Kidney epithelial cell (primary cell): ENCODE results near the gene FAM107B. TPM values are rescaled to one million over a fixed set of nuclear protein-coding genes. Genes with fewer than 3 reads are reported as not detected.

Experiments
- DNase-seq: peaks from one replicate; pipeline ENCODE4 v3.0.0-alpha.2; 2010; ENCODE audit warnings: low read depth
- H3K27me3 ChIP-seq: 2 replicates; pipeline ENCODE4 v1.6.0; 2011; ENCODE audit warnings: low read length; ENCODE audit not compliant: control insufficient read depth, insufficient read depth
- H3K36me3 ChIP-seq: 2 replicates; pipeline ENCODE4 v1.5.1; 2011; ENCODE audit warnings: low read length; ENCODE audit not compliant: control insufficient read depth, insufficient read depth
- H3K4me3 ChIP-seq: 2 replicates; pipeline ENCODE4 v1.5.1; 2011; ENCODE audit warnings: low read depth, mild to moderate bottlenecking, control low read depth, low read length
- total RNA-seq: library from RNA; depleted of rRNA; stranded (reverse); fragments of >200 nt; gene quantifications from 2 replicates; pipeline ENCODE4 v1.2.3, GENCODE V29; 2015
- TF ChIP-seq, protein P1 (sequence below): IDR thresholded peaks from 2 replicates; pipeline ENCODE4 v1.5.1; 2011; ENCODE audit warnings: mild to moderate bottlenecking, moderate library complexity, low read length, control low read depth, inconsistent platforms; ENCODE audit not compliant: insufficient read depth, poor library complexity, severe bottlenecking

The FAM107B gene
- total RNA-seq, 1 donor from 2014 or later, result 33.5 TPM

GRCh38 chr10:14751014-14751896 is 23.4 kb downstream of the FAM107B start:
- TF ChIP-seq, protein P1, sequence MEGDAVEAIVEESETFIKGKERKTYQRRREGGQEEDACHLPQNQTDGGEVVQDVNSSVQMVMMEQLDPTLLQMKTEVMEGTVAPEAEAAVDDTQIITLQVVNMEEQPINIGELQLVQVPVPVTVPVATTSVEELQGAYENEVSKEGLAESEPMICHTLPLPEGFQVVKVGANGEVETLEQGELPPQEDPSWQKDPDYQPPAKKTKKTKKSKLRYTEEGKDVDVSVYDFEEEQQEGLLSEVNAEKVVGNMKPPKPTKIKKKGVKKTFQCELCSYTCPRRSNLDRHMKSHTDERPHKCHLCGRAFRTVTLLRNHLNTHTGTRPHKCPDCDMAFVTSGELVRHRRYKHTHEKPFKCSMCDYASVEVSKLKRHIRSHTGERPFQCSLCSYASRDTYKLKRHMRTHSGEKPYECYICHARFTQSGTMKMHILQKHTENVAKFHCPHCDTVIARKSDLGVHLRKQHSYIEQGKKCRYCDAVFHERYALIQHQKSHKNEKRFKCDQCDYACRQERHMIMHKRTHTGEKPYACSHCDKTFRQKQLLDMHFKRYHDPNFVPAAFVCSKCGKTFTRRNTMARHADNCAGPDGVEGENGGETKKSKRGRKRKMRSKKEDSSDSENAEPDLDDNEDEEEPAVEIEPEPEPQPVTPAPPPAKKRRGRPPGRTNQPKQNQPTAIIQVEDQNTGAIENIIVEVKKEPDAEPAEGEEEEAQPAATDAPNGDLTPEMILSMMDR, result no peak
- Histone ChIP-seq H3K36me3 (no peaks in the 10 kb centered on the region), H3K27me3 (no peaks in the 10 kb centered on the region), H3K4me3 (no peak overlapping the region)
- no peak for DNase-seq

DNA sequence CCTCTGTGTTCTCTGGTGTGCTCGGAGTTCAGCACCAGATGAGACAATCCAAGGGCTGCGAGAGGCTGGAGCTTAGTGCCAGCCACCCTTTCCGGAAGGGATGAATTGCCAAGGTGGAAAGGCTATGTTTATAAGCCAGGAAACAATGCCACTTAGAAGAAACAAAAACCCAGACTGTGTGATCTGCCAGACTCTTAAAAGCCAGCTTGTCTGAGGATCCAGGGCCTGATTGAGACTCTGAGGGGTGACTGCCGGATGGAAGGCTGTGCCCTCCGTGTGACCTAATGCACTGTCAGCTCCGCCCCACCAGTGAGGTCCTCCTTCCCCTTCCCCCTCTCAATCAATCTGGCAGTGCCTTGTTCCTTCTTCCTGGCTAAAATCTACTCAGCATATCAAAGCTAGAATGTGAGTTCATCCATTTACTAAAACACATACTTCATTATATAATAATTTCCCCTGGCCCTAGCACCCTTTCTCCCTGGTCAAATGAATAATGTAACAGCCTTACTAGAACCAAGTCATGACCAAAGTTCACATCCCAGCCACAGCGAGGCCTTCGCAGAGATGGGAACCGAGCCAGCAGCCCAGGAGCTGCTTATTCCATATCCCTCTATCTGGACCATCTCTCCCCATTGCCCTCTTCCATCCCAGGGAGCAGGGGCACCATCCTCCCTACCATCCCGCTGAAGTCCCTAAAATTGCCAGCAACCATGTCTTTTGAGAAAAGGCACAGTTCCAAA is 25.5 kb downstream of the FAM107B start:
- Histone ChIP-seq H3K36me3 (no peaks in the 10 kb centered on the region), H3K27me3 (no peaks in the 10 kb centered on the region), H3K4me3 (no peak overlapping the region)
- TF ChIP-seq, protein P1, result no peak
- DNase-seq, result no peak

GRCh38 chr10:14748441-14748840 is 26.3 kb downstream of the FAM107B start:
- Histone ChIP-seq H3K4me3 (no peak overlapping the region), H3K27me3 (no peaks in the 10 kb centered on the region)
- TF ChIP-seq, protein P1, result no peak

GRCh38 chr10:14742815-14743214 is 31.9 kb downstream of the FAM107B start:
- no peak overlapping the region for H3K4me3 ChIP-seq
- no peaks in the 10 kb centered on the region for H3K27me3 ChIP-seq
- DNase-seq, result no peak
- TF ChIP-seq, protein P1, result no peak
- no peaks in the 10 kb centered on the region for H3K36me3 ChIP-seq

More at GRCh38 chr10:14748441-14748840, 26.3 kb downstream of the FAM107B start:
- no peaks in the 10 kb centered on the region for H3K36me3 ChIP-seq
- DNase-seq, result no peak

DNA sequence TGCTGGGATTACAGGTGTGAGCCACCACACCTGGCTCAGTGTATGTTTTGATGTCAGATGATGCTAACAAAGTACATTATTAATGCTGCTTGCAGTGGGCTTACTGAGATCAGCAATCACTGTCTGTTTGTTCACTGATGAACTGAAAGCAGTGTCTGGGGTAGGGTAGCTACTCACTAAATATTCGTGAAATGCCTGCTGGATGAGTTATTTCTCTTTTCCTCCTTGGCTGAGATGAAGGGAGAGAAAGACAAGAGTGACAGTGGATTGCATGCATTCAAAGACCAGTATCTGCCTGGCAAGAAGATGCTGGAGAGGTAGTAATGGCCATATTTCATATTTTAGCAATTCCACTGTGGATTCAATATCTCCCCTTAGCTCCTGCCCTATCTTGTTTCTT is 32.3 kb downstream of the FAM107B start:
- Histone ChIP-seq H3K4me3 (no peak overlapping the region), H3K27me3 (no peaks in the 10 kb centered on the region), H3K36me3 (no peaks in the 10 kb centered on the region)
- TF ChIP-seq, protein P1, result no peak
- DNase-seq, result no peak
